HepG2 (cell line): ENCODE results near the gene DUSP16. TPM values are rescaled to one million over a fixed set of nuclear protein-coding genes. Genes with fewer than 3 reads are reported as not detected.
A peak's percentile ranks its signal among the peaks of the same experiment; 100 is the strongest.
"Not testable (repeated sequence)": the region's sequence is repeated elsewhere in the genome, so short reads cannot be mapped to it uniquely, and the experiment has no call there.

Experiments
- ATAC-seq: fragments of 200-7000 bp; cut with Tn5 transposase; 3 replicates; pipeline ENCODE4 v1.9.1; 2020; ENCODE audit warnings: mild to moderate bottlenecking, moderate library complexity
- BruUV-seq: library from RNA; stranded (reverse); fragments of 400-500 nt; replicated peaks from 2 replicates; lab custom pipeline; 2021; lab: Mats Ljungman, UMichigan
- CTCF ChIA-PET: fragments of 300-600 bp; formaldehyde crosslinking; extraction: SDS; loops from one replicate; lab custom pipeline; 2021; ENCODE audit warnings: low total read pairs, inconsistent platforms, low intra/inter-chr PET ratio; lab: Yijun Ruan, JAX
- POLR2A ChIA-PET: fragments of 350-600 bp; sonication (Branson Sonifier 250); formaldehyde crosslinking; loops from one replicate; lab custom pipeline; 2020; ENCODE audit warnings: antibody characterized with exemption, inconsistent platforms; lab: Yijun Ruan, JAX
- DNase-seq: peaks from one replicate; pipeline ENCODE4 v3.0.0-alpha.2; 2015; ENCODE audit warnings: low spot score
- FAIRE-seq: peaks from 3 replicates; lab custom pipeline; 2011; peaks lifted over from hg19 to GRCh38; lab: Jason Lieb, UNC
- H2AFZ ChIP-seq: one replicate; pipeline ENCODE4 v1.6.1; 2011; ENCODE audit warnings: low read length, inconsistent platforms
- H3K27ac ChIP-seq: fragments of 300-600 bp; 3 replicates; pipeline ENCODE4 v1.8.0; 2011; ENCODE audit warnings: mixed run types, mild to moderate bottlenecking, mixed read lengths, low read length, inconsistent platforms; ENCODE audit not compliant: insufficient read depth; ENCODE audit errors: extremely low read length
- H3K27me3 ChIP-seq, 2 experiments: fragments of 200-600 bp in 1 of 2; 2 replicates in 1 of 2; 3 replicates in 1 of 2; pipeline versions ENCODE4 v1.6.0 to v1.8.0; 2011; ENCODE audit warnings: low read length in 2 of 2, mild to moderate bottlenecking in 2 of 2, moderate library complexity in 2 of 2, inconsistent platforms in 1 of 2; ENCODE audit not compliant: insufficient read depth in 2 of 2, control insufficient read depth in 1 of 2
- H3K36me3 ChIP-seq, 2 experiments: fragments of 200-600 bp in 1 of 2; replicated peaks in 1 of 2; 2 replicates in 1 of 2; 3 replicates in 1 of 2; pipeline versions ENCODE4 v1.5.1 to v1.8.0; 2011; ENCODE audit warnings: low read length in 2 of 2, inconsistent platforms in 1 of 2; ENCODE audit not compliant: insufficient read depth in 2 of 2, control insufficient read depth in 1 of 2
- H3K4me1 ChIP-seq: 2 replicates; pipeline ENCODE4 v1.5.1; 2012; ENCODE audit warnings: low read length, inconsistent platforms; ENCODE audit not compliant: insufficient read depth
- H3K4me2 ChIP-seq: 2 replicates; pipeline ENCODE4 v1.6.0; 2011; ENCODE audit warnings: low read depth, low read length, inconsistent platforms
- H3K4me3 ChIP-seq, 3 experiments: fragments of 200-600 bp in 1 of 3; sonication (generic), shearing (Covaris generic) in 1 of 3; replicated peaks in 1 of 3; 2 replicates each; pipeline ENCODE4 v1.5.1; 2011 to 2016; ENCODE audit warnings: low read length in 3 of 3, inconsistent platforms in 2 of 3, low read depth in 2 of 3, mild to moderate bottlenecking in 2 of 3, control low read depth in 1 of 3, mixed read lengths in 1 of 3; ENCODE audit not compliant: insufficient read depth in 1 of 3
- H3K79me2 ChIP-seq: one replicate; pipeline ENCODE4 v1.6.1; 2011; ENCODE audit warnings: low read length, inconsistent platforms; ENCODE audit not compliant: insufficient read depth
- H3K9ac ChIP-seq: 2 replicates; pipeline ENCODE4 v1.6.0; 2011; ENCODE audit warnings: mild to moderate bottlenecking, low read depth, low read length, inconsistent platforms; ENCODE audit not compliant: insufficient read depth
- H3K9me3 ChIP-seq: 2 replicates; pipeline ENCODE4 v1.5.1; 2012; ENCODE audit warnings: mild to moderate bottlenecking, low read length
- H4K20me1 ChIP-seq: 2 replicates; pipeline ENCODE4 v1.6.0; 2011; ENCODE audit warnings: inconsistent platforms, mild to moderate bottlenecking, low read length, moderate library complexity; ENCODE audit not compliant: insufficient read depth
- AGO2 ChIP-seq: fragments of 200-400 bp; formaldehyde crosslinking; optimal IDR thresholded peaks from 2 replicates; pipeline ENCODE3; 2017; ENCODE audit warnings: mild to moderate bottlenecking, low read depth, low read length, moderate library complexity
- KDM5A ChIP-seq: fragments of 200-600 bp; sonication (generic); IDR thresholded peaks from 2 replicates; pipeline ENCODE4 v1.7.0; 2018; ENCODE audit warnings: antibody characterized with exemption, mild to moderate bottlenecking, low read length, borderline replicate concordance
- RBM22 ChIP-seq: fragments of 200-400 bp; formaldehyde crosslinking; optimal IDR thresholded peaks from 2 replicates; pipeline ENCODE3; 2017; ENCODE audit warnings: mild to moderate bottlenecking, low read length, moderate library complexity
- ZNF460 ChIP-seq: sonication (generic); formaldehyde crosslinking; IDR thresholded peaks from 2 replicates; pipeline ENCODE4 v1.5.1; 2020; ENCODE audit warnings: missing genetic modification reagents, mild to moderate bottlenecking, borderline replicate concordance
- ZNF605 ChIP-seq: sonication (generic); formaldehyde crosslinking; IDR thresholded peaks from 2 replicates; pipeline ENCODE4 v1.8.0; 2022; ENCODE audit warnings: mild to moderate bottlenecking, missing genetic modification reagents
- WGBS: methylation state at CpG from one replicate; pipeline ENCODE4 v1.1.6; 2017; ENCODE audit warnings: low lambda C conversion rate; 5-methylcytosine and 5-hydroxymethylcytosine counted together
- in situ Hi-C: cut with HindIII; loops from 2 replicates; pipeline ENCODE4 v1.10.0; 2017; ENCODE audit warnings: low pct_unique_long_range_greater_than_20kb; ENCODE audit not compliant: extremely low pct_ligation_motif_present
- intact Hi-C: fragments of 100-400 bp; cut with micrococcal nuclease; formaldehyde crosslinking; loops from one replicate; pipeline ENCODE4 v1.10.0; 2022; ENCODE audit not compliant: unreplicated experiment
- polyA plus RNA-seq, 8 experiments: library from polyadenylated mRNA; depleted of rRNA in 3 of 8; stranded (reverse) in 7 of 8; unstranded in 1 of 8; fragments of >200 nt; fragmentation: Illumina TruSeq in 4 of 8; extraction: Trizol in 4 of 8; gene quantifications; 2 replicates each; pipeline versions ENCODE4 v1.2.1 to v1.2.3, GENCODE V29; 2011 to 2016; ENCODE audit warnings: low read depth in 4 of 8, missing spikeins in 1 of 8, mixed read lengths in 1 of 8; ENCODE audit not compliant: insufficient read depth in 1 of 8
- total RNA-seq, 5 experiments: library from RNA; depleted of rRNA; stranded (reverse); fragments of >200 nt; fragmentation: Illumina TruSeq; extraction: Trizol; gene quantifications; 2 replicates each; pipeline ENCODE4 v1.2.3, GENCODE V29; 2016; ENCODE audit warnings: low read depth in 1 of 5

Gene DUSP16
- total and polyA plus RNA-seq, 2 of the 13 experiments (the other 11 are each of a cell fraction or from before 2014, with no cell fraction given) = 45.7 to 46.6 TPM

DNA sequence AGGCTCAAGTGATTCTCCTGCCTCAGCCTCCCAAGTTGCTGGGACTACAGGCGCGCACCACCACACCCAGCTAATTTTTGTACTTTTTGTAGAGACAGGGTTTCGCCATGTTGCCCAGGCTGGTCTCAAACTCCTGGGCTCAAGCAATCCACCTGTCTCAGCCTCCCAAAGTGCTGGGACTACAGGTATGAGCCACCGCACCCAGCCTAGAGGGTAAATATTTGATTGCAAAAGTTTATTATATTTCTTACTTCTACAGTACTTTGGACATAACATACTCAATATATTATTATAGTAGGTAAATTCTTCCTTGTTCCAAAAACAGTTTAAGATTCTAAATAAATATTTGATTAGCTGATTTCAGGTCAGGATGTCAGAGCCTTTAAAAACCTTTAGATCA is 40.0 kb downstream of the DUSP16 start:
- in situ Hi-C loops, H3K9me3 ChIP-seq, H4K20me1 ChIP-seq, H3K27me3 ChIP-seq, intact Hi-C loops, BruUV-seq, H2AFZ ChIP-seq, CTCF ChIA-PET, H3K4me2 ChIP-seq, FAIRE-seq, DNase-seq, H3K27ac ChIP-seq, H3K9ac ChIP-seq, H3K4me3 ChIP-seq, ATAC-seq: not testable (repeated sequence)
- WGBS = 100% methylated on average over 4 of the region's 4 CpGs
- Histone ChIP-seq H3K36me3 (peaks cover 3 to 28% of the 10 kb centered on the region in 2 experiments; a peak in 4 of 5 replicates), H3K4me1 (peaks cover 34% of the 10 kb centered on the region), H3K79me2 (peaks cover 52% of the 10 kb centered on the region)
- TF ChIP-seq ZNF460 = peak; percentile 25; the same call in 1 of the 2 replicates
- POLR2A ChIA-PET = interaction anchor here (1.5 kb wide), 1 partner anchor 124 kb away, joined by 3 read pairs; no protein-coding TSS in a partner anchor

DNA sequence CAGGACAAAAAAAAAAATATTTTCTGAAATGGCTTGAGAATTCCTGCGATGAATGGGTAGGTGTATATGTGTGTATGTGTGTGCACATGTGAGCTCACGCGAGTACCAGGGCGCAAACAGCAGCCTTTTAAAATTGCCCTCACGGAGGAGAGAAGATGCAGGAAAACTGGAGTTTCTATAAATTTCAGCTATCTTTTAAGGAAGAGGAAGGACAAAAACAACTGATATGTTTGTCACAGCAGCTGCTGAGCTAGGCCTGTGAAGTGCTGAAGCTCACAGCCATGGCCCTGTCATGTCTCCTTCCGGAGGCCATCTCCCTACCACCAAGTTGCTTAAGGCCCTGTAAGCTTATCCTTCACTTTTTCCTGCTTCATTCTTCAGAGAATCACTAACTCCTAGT is 40.8 kb downstream of the DUSP16 start:
- BruUV-seq = no TSS peak
- 97% methylated on average over 6 of the region's 6 CpGs for WGBS
- no peak overlapping the region for H3K4me2 ChIP-seq
- peaks cover 32% of the 10 kb centered on the region for H3K4me1 ChIP-seq
- ChIA-PET POLR2A (interaction anchor here (1.5 kb wide), 1 partner anchor 124 kb away, joined by 3 read pairs; no protein-coding TSS in a partner anchor), CTCF (no interaction called here)
- H3K79me2 ChIP-seq = peaks cover 58% of the 10 kb centered on the region
- 0 out of 2 replicates have a peak overlapping the region, but pooled peaks have one; percentile 4 for H3K9ac ChIP-seq
- intact Hi-C loops = no loop called here
- peaks cover 5 to 36% of the 10 kb centered on the region in 2 experiments; a peak in 4 of 5 replicates for H3K36me3 ChIP-seq
- in situ Hi-C loops = no loop called here
- no peak overlapping the region for H2AFZ ChIP-seq
- TF ChIP-seq AGO2 (peak; percentile 35), ZNF605 (CRISPR knock-in tag) (no peak), KDM5A (no peak), RBM22 (peak; percentile 53)
- no peak overlapping the region for H3K4me3 ChIP-seq
- FAIRE-seq = no peak
- ATAC-seq = peak; percentile 34; the same call in 1 of the 3 replicates
- H3K27ac ChIP-seq = peak overlapping the region; percentile 15
- no peaks in the 10 kb centered on the region for H3K9me3 ChIP-seq
- no peaks in the 10 kb centered on the region for H4K20me1 ChIP-seq
- H3K27me3 ChIP-seq = no peaks in the 10 kb centered on the region
- DNase-seq = no peak
